Kidney (tissue), 14 donors: ENCODE data around the gene CBR3. TPM values are rescaled to one million over a fixed set of nuclear protein-coding genes. Genes with fewer than 3 reads are reported as not detected.

Experiments
- DNase-seq, 5 donors: peaks; one replicate each; pipeline ENCODE4 v3.0.0-alpha.2; 2013 to 2020
- FAIRE-seq: peaks from 2 replicates; lab custom pipeline; 2012; peaks lifted over from hg19 to GRCh38; lab: Jason Lieb, UNC
- H3K27ac ChIP-seq, 2 donors: one replicate each; pipeline ENCODE4 v1.7.0; 2013; ENCODE audit warnings: low read depth in 2 of 2, low read length in 2 of 2, inconsistent platforms in 1 of 2
- H3K27me3 ChIP-seq: one replicate; pipeline ENCODE4 v1.7.1; 2013; ENCODE audit warnings: low read length, inconsistent platforms; ENCODE audit not compliant: control insufficient read depth, insufficient read depth
- H3K36me3 ChIP-seq, 3 donors: one replicate each; pipeline versions ENCODE4 v1.7.0 to v1.7.1; 2013; ENCODE audit warnings: low read length in 3 of 3, control low read depth in 1 of 3, inconsistent platforms in 1 of 3; ENCODE audit not compliant: insufficient read depth in 3 of 3, control insufficient read depth in 2 of 3
- H3K4me1 ChIP-seq, 3 donors: one replicate each; pipeline versions ENCODE4 v1.7.0 to v1.7.1; 2013; ENCODE audit warnings: low read length in 3 of 3, inconsistent platforms in 1 of 3, low read depth in 1 of 3; ENCODE audit not compliant: control insufficient read depth in 2 of 3, insufficient read depth in 2 of 3
- H3K4me3 ChIP-seq, 3 donors: one replicate each; pipeline versions ENCODE4 v1.7.0 to v1.8.1; 2013; ENCODE audit warnings: low read length in 3 of 3, control low read depth in 1 of 3, inconsistent platforms in 1 of 3
- H3K9ac ChIP-seq, 3 donors: one replicate each; pipeline versions ENCODE4 v1.7.0 to v1.7.1; 2013; ENCODE audit warnings: low read length in 3 of 3, control low read depth in 1 of 3, inconsistent platforms in 1 of 3
- H3K9me3 ChIP-seq, 3 donors: one replicate each; pipeline versions ENCODE4 v1.7.0 to v1.7.1; 2013; ENCODE audit warnings: low read length in 3 of 3, control low read depth in 1 of 3, inconsistent platforms in 1 of 3; ENCODE audit not compliant: control insufficient read depth in 2 of 3, insufficient read depth in 1 of 3
- intact Hi-C: fragments of 100-400 bp; cut with DNase I; formaldehyde crosslinking; loops from one replicate; pipeline ENCODE4 v1.11.1; 2022
- polyA plus RNA-seq: library from polyadenylated mRNA; stranded (reverse); fragments of 350-450 nt; fragmentation: Illumina TruSeq; extraction: RNeasy Lipid Tissue Mini Kit (QIAGEN cat#74804); gene quantifications from one replicate; pipeline ENCODE4 v1.2.3, GENCODE V29; 2014; ENCODE audit warnings: low read depth, low replicate concordance; ENCODE audit not compliant: insufficient read depth
- total RNA-seq: library from RNA; stranded (reverse); fragmentation: NEBNext Ultra II Directional; extraction: Animal tissue kit (Norgen Biotek cat#: 25700); gene quantifications from one replicate; pipeline ENCODE4 v1.2.1, GENCODE V29; 2021
- TF ChIP-seq, protein P1 (sequence below): IDR thresholded peaks from 3 replicates; pipeline ENCODE4 v1.5.1; 2012; ENCODE audit warnings: mild to moderate bottlenecking, moderate library complexity, borderline replicate concordance; ENCODE audit not compliant: insufficient read depth; ENCODE audit errors: extremely low read depth
- donor health status: control.
- donor health status: control.
- donor health status: control.
- donor health status: control.
- donor health status: control.
- donor health status: DM: yes; HTN: yes; CAD: no.
- donor health status: Normal renal cell carcinoma (clear cell type).

The CBR3 gene
- total and polyA plus RNA-seq, 2 donors from 2014 or later: 2.6 to 5.9 TPM

DNA sequence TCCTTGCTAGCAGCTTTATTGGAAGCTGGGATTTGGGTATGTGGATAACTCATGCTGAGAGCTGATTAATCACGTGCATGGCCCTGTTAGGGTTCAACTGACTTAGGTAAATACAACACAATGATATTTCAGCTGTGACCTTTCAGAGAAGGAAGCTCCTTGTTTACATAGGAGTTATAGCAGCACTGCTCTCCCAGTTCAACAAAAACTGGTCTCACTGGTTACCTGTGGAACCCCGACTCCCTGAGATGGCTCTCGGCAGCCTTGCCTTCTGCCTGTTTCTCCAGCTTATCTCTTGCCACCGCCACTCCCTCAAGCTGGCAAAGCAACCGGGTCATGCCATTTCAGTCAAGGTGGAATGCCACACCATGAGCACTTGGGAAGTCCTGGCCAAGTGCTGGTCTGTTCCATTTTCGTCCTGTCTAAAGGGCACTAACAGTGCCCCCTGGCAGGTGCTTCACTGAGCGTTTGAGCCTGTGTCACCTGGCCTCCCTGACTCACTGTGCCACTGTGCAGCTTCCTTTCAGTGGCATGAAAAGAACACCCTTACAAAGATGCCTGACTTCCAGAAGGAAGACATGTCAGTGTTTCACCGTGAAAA lies 53.3 kb downstream of the CBR3 start:
- Histone ChIP-seq H3K9me3 (no peaks in the 10 kb centered on the region), H3K27ac (no peak overlapping the region), H3K36me3 (no peaks in the 10 kb centered on the region), H3K27me3 (no peaks in the 10 kb centered on the region), H3K9ac (no peak overlapping the region), H3K4me1 (peaks cover 0 to 5% (median 5%) of the 10 kb centered on the region in 3 donors), H3K4me3 (no peak overlapping the region)
- TF ChIP-seq, protein P1, sequence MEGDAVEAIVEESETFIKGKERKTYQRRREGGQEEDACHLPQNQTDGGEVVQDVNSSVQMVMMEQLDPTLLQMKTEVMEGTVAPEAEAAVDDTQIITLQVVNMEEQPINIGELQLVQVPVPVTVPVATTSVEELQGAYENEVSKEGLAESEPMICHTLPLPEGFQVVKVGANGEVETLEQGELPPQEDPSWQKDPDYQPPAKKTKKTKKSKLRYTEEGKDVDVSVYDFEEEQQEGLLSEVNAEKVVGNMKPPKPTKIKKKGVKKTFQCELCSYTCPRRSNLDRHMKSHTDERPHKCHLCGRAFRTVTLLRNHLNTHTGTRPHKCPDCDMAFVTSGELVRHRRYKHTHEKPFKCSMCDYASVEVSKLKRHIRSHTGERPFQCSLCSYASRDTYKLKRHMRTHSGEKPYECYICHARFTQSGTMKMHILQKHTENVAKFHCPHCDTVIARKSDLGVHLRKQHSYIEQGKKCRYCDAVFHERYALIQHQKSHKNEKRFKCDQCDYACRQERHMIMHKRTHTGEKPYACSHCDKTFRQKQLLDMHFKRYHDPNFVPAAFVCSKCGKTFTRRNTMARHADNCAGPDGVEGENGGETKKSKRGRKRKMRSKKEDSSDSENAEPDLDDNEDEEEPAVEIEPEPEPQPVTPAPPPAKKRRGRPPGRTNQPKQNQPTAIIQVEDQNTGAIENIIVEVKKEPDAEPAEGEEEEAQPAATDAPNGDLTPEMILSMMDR: no peak
- intact Hi-C loops: no loop called here
- DNase-seq (peak in 1 of 5 donors; percentile 55), FAIRE-seq (no peak)

DNA sequence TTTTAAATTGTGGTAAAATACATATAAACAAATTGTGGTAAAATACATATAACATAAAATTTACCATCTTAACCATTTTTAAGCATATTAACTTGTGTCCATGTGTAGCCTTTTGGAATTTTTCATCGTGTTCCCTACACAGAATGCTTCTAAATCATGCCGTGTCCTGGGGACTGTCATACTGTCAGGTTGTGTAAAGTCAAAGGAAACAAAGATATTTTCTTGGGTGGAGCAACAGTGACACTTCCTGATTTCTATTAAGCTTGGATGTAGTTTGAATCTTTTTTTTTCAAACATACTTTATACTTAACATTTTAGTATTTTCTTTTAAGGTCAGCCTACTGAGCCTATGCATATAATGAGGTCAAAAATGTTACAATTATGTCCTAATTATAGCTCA lies 54.1 kb downstream of the CBR3 start:
- FAIRE-seq (no peak), DNase-seq (no peak)
- no peak overlapping the region for H3K4me3 ChIP-seq
- TF ChIP-seq, protein P1: no peak
- H3K27ac ChIP-seq: no peak overlapping the region
- H3K9me3 ChIP-seq: no peaks in the 10 kb centered on the region
- H3K36me3 ChIP-seq: no peaks in the 10 kb centered on the region
- no peak overlapping the region for H3K9ac ChIP-seq
- intact Hi-C loops: no loop called here
- H3K4me1 ChIP-seq: peaks cover 0 to 5% (median 5%) of the 10 kb centered on the region in 3 donors
- H3K27me3 ChIP-seq: no peaks in the 10 kb centered on the region

DNA sequence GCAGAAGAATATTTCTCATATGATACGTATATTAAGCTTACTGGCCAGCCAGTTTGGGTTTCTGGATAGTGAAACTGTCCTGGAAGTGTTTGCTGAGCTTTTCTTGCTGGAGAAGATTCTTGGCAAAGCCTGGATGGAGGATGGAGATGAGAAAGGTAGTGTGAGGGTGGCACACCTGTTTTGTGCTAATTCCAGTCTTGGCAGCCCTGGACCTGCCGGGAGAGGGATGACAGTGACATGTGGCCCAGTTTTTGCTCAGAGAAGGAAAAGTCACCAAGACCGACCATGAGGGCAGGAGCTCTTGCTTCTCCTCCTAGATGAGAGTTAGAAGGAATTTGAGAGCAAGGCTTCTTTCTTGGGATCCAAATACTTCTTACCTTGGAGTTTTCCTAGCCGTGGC lies 55.9 kb downstream of the CBR3 start:
- DNase-seq: no peak
- H3K4me1 ChIP-seq: peaks cover 0 to 5% (median 5%) of the 10 kb centered on the region in 3 donors
- H3K27me3 ChIP-seq: no peaks in the 10 kb centered on the region
- no peak overlapping the region for H3K4me3 ChIP-seq
- intact Hi-C loops: no loop called here
- FAIRE-seq: no peak
- H3K27ac ChIP-seq: no peak overlapping the region
- H3K9me3 ChIP-seq: no peaks in the 10 kb centered on the region
- H3K36me3 ChIP-seq: no peaks in the 10 kb centered on the region
- TF ChIP-seq, protein P1: no peak
- no peak overlapping the region for H3K9ac ChIP-seq

DNA sequence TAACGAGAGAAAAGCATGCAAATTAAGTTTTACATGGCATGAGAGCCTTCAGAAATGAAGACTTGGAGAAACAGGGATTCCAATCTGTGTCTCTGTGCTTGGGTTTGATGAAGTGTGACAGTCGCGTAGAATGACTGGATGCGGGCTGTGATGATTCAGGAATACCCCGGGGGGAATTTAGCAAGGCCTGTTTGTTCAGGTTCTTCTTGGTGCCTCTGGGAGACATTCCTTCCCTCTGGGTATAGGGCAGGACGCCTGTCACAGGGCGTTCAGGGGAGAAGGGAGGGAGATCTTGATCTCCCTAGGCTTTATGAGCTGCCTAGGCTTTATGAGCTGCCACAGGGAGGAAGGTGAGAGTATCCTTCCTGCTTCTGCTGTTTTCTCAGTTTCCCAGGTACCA lies 58.3 kb downstream of the CBR3 start:
- Histone ChIP-seq H3K4me3 (no peak overlapping the region), H3K27me3 (no peaks in the 10 kb centered on the region), H3K9me3 (no peaks in the 10 kb centered on the region), H3K36me3 (no peaks in the 10 kb centered on the region), H3K4me1 (peaks cover 0 to 3% (median 1%) of the 10 kb centered on the region in 3 donors), H3K27ac (peak overlapping the region in 1 of 2 donors; percentile 4), H3K9ac (no peak overlapping the region)
- intact Hi-C loops: no loop called here
- FAIRE-seq: no peak
- peak in 1 of 5 donors; percentile 9 for DNase-seq
- TF ChIP-seq, protein P1: no peak
